GM18508 (cell line): ENCODE data around the gene EGLN2.
"Not testable (repeated sequence)": the region's sequence is repeated elsewhere in the genome, so short reads cannot be mapped to it uniquely, and the experiment has no call there.

Experiments used
- ATAC-seq: cut with Tn5 transposase; IDR thresholded peaks from one replicate; pipeline ENCODE4 v1.9.1; 2021; ENCODE audit warnings: moderate number of reproducible peaks; ENCODE audit not compliant: insufficient read depth, unreplicated experiment

Gene EGLN2

GRCh38 chr19:40812571-40812970 is 13.6 kb downstream of the EGLN2 start:
- not testable (repeated sequence) for ATAC-seq

GRCh38 chr19:40813182-40813581 is 14.2 kb downstream of the EGLN2 start:
- no peak for ATAC-seq

- ATAC-seq: no peak
Observed at GRCh38 chr19:40815223-40815622, 16.2 kb downstream of the EGLN2 start.

GRCh38 chr19:40818480-40819399 is 19.7 kb downstream of the EGLN2 start:
- ATAC-seq: not testable (repeated sequence)

GRCh38 chr19:40819479-40820234 is 20.7 kb downstream of the EGLN2 start:
- ATAC-seq: not testable (repeated sequence)

GRCh38 chr19:40822161-40822560 is 23.2 kb downstream of the EGLN2 start:
- no peak for ATAC-seq

- not testable (repeated sequence) for ATAC-seq
Observed at GRCh38 chr19:40822704-40823553, 23.9 kb downstream of the EGLN2 start.

GRCh38 chr19:40824916-40825315 is 25.9 kb downstream of the EGLN2 start:
- not testable (repeated sequence) for ATAC-seq

- not testable (repeated sequence) for ATAC-seq
Observed at GRCh38 chr19:40825460-40826095, 26.6 kb downstream of the EGLN2 start.

- not testable (repeated sequence) for ATAC-seq
Observed at GRCh38 chr19:40826312-40826698, 27.3 kb downstream of the EGLN2 start.

- ATAC-seq: not testable (repeated sequence)
Observed at GRCh38 chr19:40826699-40827385, 27.9 kb downstream of the EGLN2 start.

- ATAC-seq: no peak
Observed at GRCh38 chr19:40827386-40828247, 28.6 kb downstream of the EGLN2 start.

GRCh38 chr19:40829205-40829604 is 30.2 kb downstream of the EGLN2 start:
- no peak for ATAC-seq

- ATAC-seq: not testable (repeated sequence)
Observed at GRCh38 chr19:40830741-40831140, 31.8 kb downstream of the EGLN2 start.

- ATAC-seq: no peak
Observed at GRCh38 chr19:40831502-40832430, 32.8 kb downstream of the EGLN2 start.

- not testable (repeated sequence) for ATAC-seq
Observed at GRCh38 chr19:40832431-40832790, 33.4 kb downstream of the EGLN2 start.
